ENCODE data around the gene KLHDC7B.
"Not testable (repeated sequence)": the region's sequence is repeated elsewhere in the genome, so short reads cannot be mapped to it uniquely, and the experiment has no call there.

The KLHDC7B gene

GRCh38 chr22:50518606-50519005, 27.1 kb upstream of the KLHDC7B start:
- Histone ChIP-seq H3K4me3 (no peak overlapping the region), H3K27ac (no peak overlapping the region)
- TF ChIP-seq CTCF (IDR thresholded peaks at IDR 0.05): no peak
- DNase-seq (ENCODE audit: low spot score): no peak

- Histone ChIP-seq H3K4me3 (no peak overlapping the region), H3K27ac (no peak overlapping the region)
- peak; percentile 73 for DNase-seq (ENCODE audit: low spot score)
- TF ChIP-seq CTCF (IDR thresholded peaks at IDR 0.05): no peak
These were observed 26.5 kb upstream of the KLHDC7B start for GRCh38 chr22:50519151-50519550.

- DNase-seq (ENCODE audit: low spot score); H3K4me3 ChIP-seq; H3K27ac ChIP-seq: not testable (repeated sequence)
These were observed 25.5 kb upstream of the KLHDC7B start for GRCh38 chr22:50520184-50520583.

GRCh38 chr22:50520826-50521453, 24.8 kb upstream of the KLHDC7B start:
- no peak for TF ChIP-seq CTCF (IDR thresholded peaks at IDR 0.05)
- peak; percentile 66 for DNase-seq (ENCODE audit: low spot score)
- no peak overlapping the region for H3K4me3 ChIP-seq
- H3K27ac ChIP-seq: no peak overlapping the region

GRCh38 chr22:50521710-50522109, 24.0 kb upstream of the KLHDC7B start:
- no peak for DNase-seq (ENCODE audit: low spot score)
- no peak for TF ChIP-seq CTCF (IDR thresholded peaks at IDR 0.05)
- Histone ChIP-seq H3K4me3 (no peak overlapping the region), H3K27ac (no peak overlapping the region)

- Histone ChIP-seq H3K4me3 (no peak overlapping the region), H3K27ac (no peak overlapping the region)
- peak; percentile 71 for DNase-seq (ENCODE audit: low spot score)
- no peak for TF ChIP-seq CTCF (IDR thresholded peaks at IDR 0.05)
These were observed 23.4 kb upstream of the KLHDC7B start for GRCh38 chr22:50522208-50522805.

- peak; percentile 72 for DNase-seq (ENCODE audit: low spot score)
- Histone ChIP-seq H3K27ac (no peak overlapping the region), H3K4me3 (no peak overlapping the region)
- no peak for TF ChIP-seq CTCF (IDR thresholded peaks at IDR 0.05)
These were observed 22.8 kb upstream of the KLHDC7B start for GRCh38 chr22:50522806-50523438.

All from coronary artery (tissue), 2 donors.